ENCODE data around the gene SLC17A8.

SLC17A8 gene

DNA sequence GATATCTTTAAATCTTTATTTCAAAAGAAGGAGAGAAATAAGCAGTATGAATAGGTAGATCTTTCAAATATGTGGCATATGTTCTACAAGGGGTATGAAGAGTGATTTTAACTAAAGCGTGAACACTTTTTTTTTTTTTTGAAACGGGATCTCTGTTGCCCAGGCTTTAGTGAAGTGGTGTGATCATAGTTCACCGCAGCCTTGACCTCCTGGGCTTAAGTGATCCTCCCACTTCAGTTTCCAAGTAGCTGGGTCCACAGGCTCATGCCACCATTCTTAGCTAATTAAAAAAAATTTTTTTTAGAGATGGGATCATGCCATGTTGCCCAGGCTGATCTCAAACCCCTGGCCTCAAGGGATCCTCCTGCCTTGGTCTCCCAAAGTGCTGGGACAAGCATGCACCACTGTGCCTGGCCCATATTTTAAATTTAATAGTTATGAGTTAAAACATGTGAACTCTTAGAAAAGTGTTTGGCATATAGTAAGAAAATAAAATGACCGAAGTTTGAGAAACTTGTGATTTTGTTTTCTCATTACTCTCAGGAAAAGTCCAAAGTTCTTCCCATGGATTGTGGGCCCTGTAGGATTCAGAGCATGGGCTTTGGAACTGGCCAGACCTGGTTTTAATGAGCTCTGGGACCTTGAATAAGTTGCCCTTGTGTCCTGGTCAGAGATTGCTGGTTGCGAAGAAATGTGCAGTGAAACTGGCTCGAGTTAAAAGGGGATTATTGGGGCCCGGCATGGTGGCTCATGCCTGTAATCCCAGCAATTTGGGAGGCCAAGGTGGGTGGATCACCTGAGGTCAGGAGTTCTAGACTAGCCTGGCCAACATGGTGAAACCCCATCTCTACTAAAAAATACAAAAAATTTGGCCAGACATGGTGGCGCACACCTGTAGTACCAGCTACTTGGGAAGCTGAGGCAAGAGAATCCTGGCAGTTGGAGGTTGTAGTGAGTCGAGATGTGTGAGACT, 27.0 kb downstream of the SLC17A8 start:
- DNase-seq (ENCODE audit: insufficient read length, low spot score) (no peak), FAIRE-seq (no peak)
- TF ChIP-seq SPI1 (IDR thresholded peaks at IDR 0.05; ENCODE audit: low read depth, low read length) (no peak), POLR2A (IDR thresholded peaks at IDR 0.05; ENCODE audit: low read depth, low read length) (no peak), PAX5 (IDR thresholded peaks at IDR 0.05; ENCODE audit: insufficient read depth, low read length, severe bottlenecking) (no peak), TAF1 (IDR thresholded peaks at IDR 0.05; ENCODE audit: low read depth, low read length) (no peak), POLR2AphosphoS5 (IDR thresholded peaks at IDR 0.05; ENCODE audit: low read depth, low read length) (no peak), POU2F2 (IDR thresholded peaks at IDR 0.05; ENCODE audit: low read depth, low read length) (no peak)

DNA sequence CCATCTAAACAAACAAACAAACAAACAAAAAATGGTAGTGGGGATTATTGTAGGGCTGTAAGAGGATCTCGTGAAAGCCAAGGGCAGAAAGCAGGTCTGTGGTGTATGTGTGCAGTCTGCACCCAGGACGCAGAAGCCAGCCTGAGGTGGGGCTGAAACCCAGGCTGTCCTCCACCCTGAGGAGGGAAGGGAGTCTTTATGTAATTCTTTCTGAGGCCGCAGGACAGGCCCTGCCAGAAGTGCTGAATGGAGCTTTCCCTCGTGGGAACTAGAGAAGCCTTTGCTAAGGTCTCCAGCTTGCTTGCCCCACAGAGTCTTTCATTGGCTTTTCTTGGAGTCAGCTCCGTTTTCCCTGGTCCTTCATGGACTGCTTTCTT, 27.7 kb downstream of the SLC17A8 start:
- DNase-seq (ENCODE audit: insufficient read length, low spot score) (no peak), FAIRE-seq (no peak)
- TF ChIP-seq TAF1 (IDR thresholded peaks at IDR 0.05; ENCODE audit: low read depth, low read length) (no peak), SPI1 (IDR thresholded peaks at IDR 0.05; ENCODE audit: low read depth, low read length) (no peak), PAX5 (IDR thresholded peaks at IDR 0.05; ENCODE audit: insufficient read depth, low read length, severe bottlenecking) (no peak), POU2F2 (IDR thresholded peaks at IDR 0.05; ENCODE audit: low read depth, low read length) (no peak), POLR2A (IDR thresholded peaks at IDR 0.05; ENCODE audit: low read depth, low read length) (no peak), POLR2AphosphoS5 (IDR thresholded peaks at IDR 0.05; ENCODE audit: low read depth, low read length) (no peak)

DNA sequence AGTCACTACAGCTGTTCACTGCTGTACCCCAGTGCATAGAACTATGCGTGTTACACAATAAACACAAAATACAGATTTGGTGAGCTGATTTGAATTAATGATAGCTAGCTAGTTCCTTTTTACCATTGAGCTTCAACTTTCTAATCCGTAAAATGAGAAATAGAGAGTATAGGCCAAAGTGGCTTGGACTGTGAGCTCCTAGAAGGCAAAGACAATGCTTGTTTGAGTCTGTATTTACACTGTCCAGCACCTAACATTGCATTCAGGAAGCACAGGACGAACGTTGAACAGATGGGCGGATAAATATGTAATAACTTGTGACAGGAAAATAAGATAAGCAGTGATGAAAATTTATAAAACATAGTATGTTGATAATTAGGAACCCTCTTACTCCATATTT, 31.5 kb downstream of the SLC17A8 start:
- TF ChIP-seq POU2F2 (IDR thresholded peaks at IDR 0.05; ENCODE audit: low read depth, low read length) = no peak
- no peak for TF ChIP-seq SPI1 (IDR thresholded peaks at IDR 0.05; ENCODE audit: low read depth, low read length)
- no peak for TF ChIP-seq POLR2A (IDR thresholded peaks at IDR 0.05; ENCODE audit: low read depth, low read length)
- TF ChIP-seq TAF1 (IDR thresholded peaks at IDR 0.05; ENCODE audit: low read depth, low read length) = no peak
- no peak for TF ChIP-seq PAX5 (IDR thresholded peaks at IDR 0.05; ENCODE audit: insufficient read depth, low read length, severe bottlenecking)
- TF ChIP-seq POLR2AphosphoS5 (IDR thresholded peaks at IDR 0.05; ENCODE audit: low read depth, low read length) = no peak
- no peak for FAIRE-seq

DNA sequence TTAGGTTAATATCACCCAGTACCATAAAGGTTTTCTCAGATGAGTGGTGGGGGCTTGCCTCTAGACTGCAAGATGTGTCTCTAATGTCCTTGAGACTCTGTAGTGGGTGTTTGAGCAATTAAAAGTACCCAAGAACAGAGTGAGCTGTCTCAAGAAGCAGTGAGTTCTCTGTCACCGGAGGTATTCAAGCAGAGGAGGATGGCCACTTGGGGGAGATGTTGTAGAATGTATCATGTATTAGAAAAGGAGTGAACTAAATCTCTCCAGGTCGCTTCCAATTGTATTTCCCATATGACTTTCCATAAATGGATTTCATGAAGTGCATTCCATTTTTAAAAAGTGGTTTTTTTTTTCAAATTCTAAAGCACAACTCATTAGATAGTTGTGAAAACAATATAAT, 35.0 kb downstream of the SLC17A8 start:
- TF ChIP-seq POLR2AphosphoS5 (IDR thresholded peaks at IDR 0.05; ENCODE audit: low read depth, low read length) (no peak), PAX5 (IDR thresholded peaks at IDR 0.05; ENCODE audit: insufficient read depth, low read length, severe bottlenecking) (no peak), POLR2A (IDR thresholded peaks at IDR 0.05; ENCODE audit: low read depth, low read length) (no peak)
- FAIRE-seq (no peak), DNase-seq (ENCODE audit: insufficient read length, low spot score) (no peak)

More for the DNA sequence above, 31.5 kb downstream of the SLC17A8 start:
- DNase-seq (ENCODE audit: insufficient read length, low spot score) = no peak

DNA sequence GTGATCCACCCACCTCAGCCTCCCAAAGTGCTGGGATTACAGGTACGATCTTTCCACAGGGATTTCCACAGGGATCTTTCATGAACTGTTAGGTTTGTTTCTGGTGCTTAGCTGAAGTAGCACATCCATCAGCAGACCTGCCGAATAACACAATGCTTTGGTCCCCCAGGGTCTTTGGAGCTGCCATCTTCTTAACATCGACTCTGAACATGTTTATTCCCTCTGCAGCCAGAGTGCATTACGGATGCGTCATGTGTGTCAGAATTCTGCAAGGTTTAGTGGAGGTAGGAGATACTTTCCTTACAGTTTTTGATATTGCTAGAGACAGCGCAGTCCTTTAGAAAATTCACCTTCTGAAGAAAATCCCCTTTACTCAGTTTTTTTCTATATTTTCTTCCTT, 36.3 kb downstream of the SLC17A8 start:
- no peak for DNase-seq (ENCODE audit: insufficient read length, low spot score)
- FAIRE-seq = no peak
- TF ChIP-seq SPI1 (IDR thresholded peaks at IDR 0.05; ENCODE audit: low read depth, low read length) (no peak), POLR2AphosphoS5 (IDR thresholded peaks at IDR 0.05; ENCODE audit: low read depth, low read length) (no peak), POU2F2 (IDR thresholded peaks at IDR 0.05; ENCODE audit: low read depth, low read length) (no peak), TAF1 (IDR thresholded peaks at IDR 0.05; ENCODE audit: low read depth, low read length) (no peak), POLR2A (IDR thresholded peaks at IDR 0.05; ENCODE audit: low read depth, low read length) (no peak), PAX5 (IDR thresholded peaks at IDR 0.05; ENCODE audit: insufficient read depth, low read length, severe bottlenecking) (no peak)

DNA sequence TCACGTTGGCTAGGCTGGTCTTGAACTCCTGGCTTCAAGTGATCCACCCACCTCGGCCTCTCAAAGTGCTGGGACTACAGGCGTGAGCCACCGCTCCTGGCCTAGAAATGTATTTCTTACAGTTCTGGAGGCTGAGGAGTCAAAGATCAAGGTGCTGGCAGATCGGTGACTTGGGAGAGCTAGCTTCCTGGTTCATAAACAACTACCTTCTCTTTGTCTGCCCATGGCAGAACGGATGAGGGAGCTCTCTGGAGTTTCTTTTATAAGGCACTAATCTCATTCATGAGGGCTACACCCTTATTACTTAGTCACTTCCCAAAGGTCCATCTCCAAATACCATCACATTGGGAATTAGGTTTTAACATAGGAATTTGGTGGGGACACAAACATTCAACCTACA, 38.9 kb downstream of the SLC17A8 start:
- no peak for TF ChIP-seq POLR2A (IDR thresholded peaks at IDR 0.05; ENCODE audit: low read depth, low read length)
- no peak for TF ChIP-seq PAX5 (IDR thresholded peaks at IDR 0.05; ENCODE audit: insufficient read depth, low read length, severe bottlenecking)
- TF ChIP-seq TAF1 (IDR thresholded peaks at IDR 0.05; ENCODE audit: low read depth, low read length) = no peak
- TF ChIP-seq POLR2AphosphoS5 (IDR thresholded peaks at IDR 0.05; ENCODE audit: low read depth, low read length) = no peak
- no peak for TF ChIP-seq SPI1 (IDR thresholded peaks at IDR 0.05; ENCODE audit: low read depth, low read length)
- TF ChIP-seq POU2F2 (IDR thresholded peaks at IDR 0.05; ENCODE audit: low read depth, low read length) = no peak
- DNase-seq (ENCODE audit: insufficient read length, low spot score) (no peak), FAIRE-seq (no peak)

DNA sequence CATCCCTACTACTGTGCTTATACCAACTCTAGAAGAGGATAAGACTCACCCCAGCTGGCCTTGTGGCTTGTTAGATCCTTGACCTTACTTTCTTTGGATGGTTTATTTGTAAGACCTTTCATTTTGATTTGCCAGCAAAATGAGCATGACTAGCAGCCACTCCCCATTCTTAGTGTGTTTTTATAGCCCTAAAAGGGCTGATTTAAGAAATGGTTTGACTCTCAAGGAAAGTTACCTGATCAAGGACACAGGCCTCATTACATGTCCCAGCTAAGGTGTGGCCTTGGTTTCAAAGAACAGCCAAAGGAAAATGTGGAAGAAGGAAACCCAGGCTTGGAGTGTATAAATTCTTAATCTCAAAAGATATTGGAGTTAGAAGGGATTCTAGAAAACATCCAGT, 41.4 kb downstream of the SLC17A8 start:
- no peak for TF ChIP-seq POLR2A (IDR thresholded peaks at IDR 0.05; ENCODE audit: low read depth, low read length)
- no peak for TF ChIP-seq SPI1 (IDR thresholded peaks at IDR 0.05; ENCODE audit: low read depth, low read length)
- FAIRE-seq (no peak), DNase-seq (ENCODE audit: insufficient read length, low spot score) (no peak)

DNA sequence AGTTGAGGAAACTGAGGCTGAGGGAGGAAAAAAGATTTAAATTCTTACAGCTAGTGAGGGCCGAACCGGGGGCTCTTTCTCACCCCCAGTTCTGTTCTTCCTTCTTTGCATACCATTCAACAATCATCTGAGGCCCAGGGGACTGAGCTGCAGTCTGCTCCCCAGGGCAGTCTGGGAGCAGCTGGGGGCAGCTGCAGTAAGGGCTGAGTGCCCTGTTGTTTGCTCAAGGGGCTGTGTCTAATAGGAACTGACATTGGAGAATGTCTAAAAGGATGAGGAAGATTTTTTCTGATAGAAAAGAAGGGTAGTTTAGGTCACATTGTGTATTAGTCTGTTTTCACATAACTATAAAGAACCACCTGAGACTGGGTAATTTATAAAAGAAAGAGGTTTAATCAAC, 42.2 kb downstream of the SLC17A8 start:
- DNase-seq (ENCODE audit: insufficient read length, low spot score) = no peak
- TF ChIP-seq POU2F2 (IDR thresholded peaks at IDR 0.05; ENCODE audit: low read depth, low read length) (no peak), PAX5 (IDR thresholded peaks at IDR 0.05; ENCODE audit: insufficient read depth, low read length, severe bottlenecking) (no peak)
- no peak for FAIRE-seq

DNA sequence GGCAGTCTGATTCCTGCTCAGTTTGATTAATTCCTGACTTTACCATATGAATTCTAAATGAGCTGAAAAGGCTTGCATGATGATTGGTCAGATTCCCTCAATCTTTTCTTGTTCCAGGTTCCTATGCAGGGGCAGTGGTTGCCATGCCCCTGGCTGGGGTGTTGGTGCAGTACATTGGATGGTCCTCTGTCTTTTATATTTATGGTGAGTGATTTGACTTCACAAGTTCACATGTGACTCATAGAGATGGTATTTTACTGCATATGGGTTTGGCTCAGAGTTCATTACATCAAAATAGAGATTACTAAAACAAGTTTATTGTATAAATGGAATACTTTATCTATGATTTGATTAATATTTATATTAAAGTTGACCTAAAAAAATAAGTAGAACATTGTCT, 44.8 kb downstream of the SLC17A8 start:
- TF ChIP-seq POLR2AphosphoS5 (IDR thresholded peaks at IDR 0.05; ENCODE audit: low read depth, low read length) (no peak), TAF1 (IDR thresholded peaks at IDR 0.05; ENCODE audit: low read depth, low read length) (no peak), POLR2A (IDR thresholded peaks at IDR 0.05; ENCODE audit: low read depth, low read length) (no peak), PAX5 (IDR thresholded peaks at IDR 0.05; ENCODE audit: insufficient read depth, low read length, severe bottlenecking) (no peak), SPI1 (IDR thresholded peaks at IDR 0.05; ENCODE audit: low read depth, low read length) (no peak), POU2F2 (IDR thresholded peaks at IDR 0.05; ENCODE audit: low read depth, low read length) (no peak)
- FAIRE-seq = no peak

DNA sequence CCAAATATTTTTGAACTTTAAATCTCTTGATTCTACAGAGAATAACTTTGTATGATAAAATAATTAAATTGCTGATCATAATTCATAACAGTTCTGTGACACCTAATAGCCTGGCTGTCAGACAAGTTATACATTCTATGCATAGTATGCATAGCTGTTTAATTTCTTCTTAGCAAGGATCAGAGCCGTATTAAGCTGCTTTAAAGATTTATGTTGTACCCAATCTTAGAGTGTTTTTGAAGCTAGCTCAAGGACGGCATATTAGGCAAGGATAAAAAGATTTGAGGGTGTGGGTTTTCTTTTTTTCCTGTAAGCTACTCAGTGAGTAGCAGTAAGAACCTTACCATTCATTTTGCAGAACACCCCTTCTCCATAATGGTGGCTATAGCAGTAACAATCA, 45.9 kb downstream of the SLC17A8 start:
- DNase-seq (ENCODE audit: insufficient read length, low spot score) (no peak), FAIRE-seq (no peak)
- no peak for TF ChIP-seq TAF1 (IDR thresholded peaks at IDR 0.05; ENCODE audit: low read depth, low read length)
- TF ChIP-seq POU2F2 (IDR thresholded peaks at IDR 0.05; ENCODE audit: low read depth, low read length) = no peak
- no peak for TF ChIP-seq PAX5 (IDR thresholded peaks at IDR 0.05; ENCODE audit: insufficient read depth, low read length, severe bottlenecking)
- TF ChIP-seq POLR2AphosphoS5 (IDR thresholded peaks at IDR 0.05; ENCODE audit: low read depth, low read length) = no peak
- no peak for TF ChIP-seq POLR2A (IDR thresholded peaks at IDR 0.05; ENCODE audit: low read depth, low read length)
- TF ChIP-seq SPI1 (IDR thresholded peaks at IDR 0.05; ENCODE audit: low read depth, low read length) = no peak

More for the DNA sequence above, 44.8 kb downstream of the SLC17A8 start:
- no peak for DNase-seq (ENCODE audit: insufficient read length, low spot score)
